Measurements from ENCODE around the gene COG2.
"Not testable (repeated sequence)": the region's sequence is repeated elsewhere in the genome, so short reads cannot be mapped to it uniquely, and the experiment has no call there.

Gene COG2

GRCh38 chr1:230677200-230677599 lies 34.9 kb downstream of the COG2 start:
- DNase-seq (ENCODE audit: low spot score), result no peak

GRCh38 chr1:230679192-230679591 lies 36.9 kb downstream of the COG2 start:
- no peak for DNase-seq (ENCODE audit: low spot score)

GRCh38 chr1:230679825-230680224 lies 37.5 kb downstream of the COG2 start:
- no peak for DNase-seq (ENCODE audit: low spot score)

DNA sequence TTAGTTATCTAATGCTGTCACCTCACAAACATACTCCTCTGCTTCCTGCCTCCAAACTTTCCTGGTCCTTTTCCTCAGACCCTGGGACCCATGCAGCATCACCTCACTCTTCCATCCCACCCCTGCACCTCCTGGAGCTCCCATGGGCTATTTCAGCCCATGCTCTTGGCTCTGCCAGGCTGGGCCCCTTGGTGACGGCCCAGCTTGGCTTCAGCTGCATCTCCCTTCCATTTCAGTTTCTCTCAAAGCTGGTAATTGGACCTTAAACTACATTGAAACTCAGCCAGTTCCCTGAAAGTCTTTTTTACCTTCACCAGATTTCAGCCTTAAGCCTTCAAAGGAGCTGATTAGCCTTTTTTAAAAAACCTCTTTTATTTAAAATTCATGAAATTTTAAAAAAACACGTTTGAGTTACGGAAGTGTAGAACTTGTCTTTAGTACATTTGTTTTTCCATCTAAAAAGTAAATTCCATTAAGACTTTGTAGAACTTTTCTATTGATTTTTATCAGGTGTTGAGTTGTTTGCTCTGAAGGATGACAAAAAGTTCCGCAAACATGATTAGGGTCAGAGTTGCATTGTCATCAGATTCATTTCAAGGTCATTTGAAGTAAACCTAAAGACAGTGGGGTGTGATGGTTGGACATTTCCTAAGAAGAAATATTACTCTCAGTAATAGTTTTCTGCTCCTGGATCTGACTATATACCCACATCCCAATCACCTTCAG lies 38.2 kb downstream of the COG2 start:
- DNase-seq (ENCODE audit: low spot score), result no peak

GRCh38 chr1:230681599-230681998 lies 39.3 kb downstream of the COG2 start:
- no peak for DNase-seq (ENCODE audit: low spot score)

DNA sequence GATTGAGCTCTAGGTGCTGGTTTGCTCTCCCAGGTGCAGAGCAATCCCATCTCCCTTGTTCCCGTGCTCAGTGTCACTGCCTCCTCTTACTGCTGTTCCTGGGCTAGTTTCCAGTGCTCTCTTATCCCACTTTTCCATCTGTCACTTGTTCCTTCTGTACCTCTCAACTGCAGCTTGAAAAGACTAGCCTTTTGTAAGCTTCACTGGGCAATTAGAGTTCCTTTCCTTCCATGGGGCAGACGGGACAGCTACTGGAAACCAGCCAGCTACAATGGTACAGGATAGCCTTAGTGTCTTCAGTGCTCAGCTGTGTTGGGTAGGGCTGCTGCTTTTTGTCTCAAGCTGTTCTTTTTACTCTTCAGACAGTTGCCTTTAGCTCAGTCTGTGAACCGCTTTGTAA lies 40.0 kb downstream of the COG2 start:
- no peak for DNase-seq (ENCODE audit: low spot score)

- DNase-seq (ENCODE audit: low spot score), result no peak
Observed at GRCh38 chr1:230682882-230683610, 40.8 kb downstream of the COG2 start.

- DNase-seq (ENCODE audit: low spot score), result no peak
Observed at GRCh38 chr1:230684146-230684545, 41.9 kb downstream of the COG2 start.

DNA sequence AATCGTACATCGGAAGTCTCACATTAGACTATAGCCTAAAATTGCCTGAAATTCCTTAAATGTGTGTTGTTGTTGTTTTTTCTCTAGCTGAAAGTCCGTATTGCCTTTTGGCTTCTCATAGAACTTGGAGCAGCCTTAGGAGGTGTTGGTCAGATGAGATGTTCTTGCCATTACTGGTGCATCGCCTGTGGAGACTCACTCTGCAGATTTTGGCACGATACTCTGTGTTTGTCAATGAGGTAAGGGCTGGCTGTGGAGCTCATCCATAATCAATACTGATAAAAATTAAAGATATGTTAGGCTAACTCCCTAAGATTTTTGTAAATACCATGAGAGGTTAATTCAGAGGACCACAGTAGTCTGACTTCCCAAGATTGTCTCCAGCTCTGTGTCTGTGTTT lies 42.7 kb downstream of the COG2 start:
- DNase-seq (ENCODE audit: low spot score), result no peak

- no peak for DNase-seq (ENCODE audit: low spot score)
Observed at GRCh38 chr1:230686747-230687146, 44.5 kb downstream of the COG2 start.

GRCh38 chr1:230690101-230690500 lies 47.8 kb downstream of the COG2 start:
- DNase-seq (ENCODE audit: low spot score), result no peak

- no peak for DNase-seq (ENCODE audit: low spot score)
Observed at GRCh38 chr1:230691615-230692014, 49.3 kb downstream of the COG2 start.

GRCh38 chr1:230693221-230693620 lies 50.9 kb downstream of the COG2 start:
- no peak for DNase-seq (ENCODE audit: low spot score)

DNA sequence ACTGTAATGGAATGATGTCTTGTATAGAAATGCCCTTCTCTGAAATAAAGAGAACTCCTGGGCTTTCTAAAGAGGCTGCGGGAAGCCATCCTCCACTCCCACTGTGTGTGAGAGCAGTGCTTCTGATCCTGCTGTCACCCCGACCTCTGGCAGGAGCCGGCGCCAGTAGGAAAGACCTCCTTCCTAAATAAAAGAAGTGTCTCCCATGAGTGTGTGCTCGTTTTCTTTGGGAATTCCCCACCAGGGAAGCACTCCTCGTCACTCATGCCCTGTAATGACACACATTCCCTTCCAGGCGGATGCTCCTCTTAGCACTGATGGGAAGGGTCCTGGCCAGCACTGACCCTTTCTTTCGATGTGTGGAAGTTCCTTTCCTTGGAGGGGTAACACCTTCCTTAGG lies 51.5 kb downstream of the COG2 start:
- no peak for DNase-seq (ENCODE audit: low spot score)

DNA sequence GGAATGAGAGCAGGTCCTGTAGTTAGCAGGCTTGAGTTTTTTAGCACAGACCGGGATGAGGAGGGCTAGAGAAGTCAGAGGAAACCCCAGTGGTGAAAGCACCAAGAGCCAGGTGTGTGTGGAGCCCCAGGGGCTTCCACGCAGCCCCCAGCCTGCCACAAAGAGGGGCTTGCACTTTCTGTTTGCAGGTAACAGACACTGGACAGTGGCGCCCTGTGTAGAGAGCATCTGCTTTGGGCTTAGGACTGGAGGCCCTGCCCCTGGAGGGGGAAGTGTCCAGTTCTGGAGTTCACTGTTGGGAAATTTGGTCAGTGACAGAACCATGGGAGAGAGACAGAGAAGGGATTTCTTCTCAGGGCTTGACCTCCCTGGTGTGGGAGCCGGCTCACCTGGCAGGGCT lies 52.2 kb downstream of the COG2 start:
- DNase-seq (ENCODE audit: low spot score), result no peak

DNA sequence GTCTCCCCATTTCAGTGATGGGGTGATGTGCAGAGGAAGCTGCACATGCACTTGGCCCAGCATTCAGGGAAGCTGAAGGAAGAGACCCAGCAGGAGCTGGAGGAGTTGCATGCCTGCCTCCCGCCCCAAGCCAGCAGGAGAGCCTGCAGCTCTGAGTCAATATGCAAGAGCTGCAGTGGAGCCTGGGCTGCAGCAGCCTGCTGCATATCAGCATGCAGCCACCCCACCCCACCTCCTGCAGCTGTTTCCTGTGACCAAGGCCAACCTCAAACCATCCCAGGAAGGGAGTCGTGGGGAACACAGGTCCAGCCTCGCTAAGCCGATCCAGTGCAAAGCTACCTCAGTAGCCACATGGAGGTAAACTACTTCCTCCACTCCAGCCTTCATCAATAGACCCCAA lies 52.7 kb downstream of the COG2 start:
- no peak for DNase-seq (ENCODE audit: low spot score)

- no peak for DNase-seq (ENCODE audit: low spot score)
Observed at GRCh38 chr1:230696218-230696617, 53.9 kb downstream of the COG2 start.

- DNase-seq (ENCODE audit: low spot score), result no peak
Observed at GRCh38 chr1:230696722-230697437, 54.6 kb downstream of the COG2 start.

DNA sequence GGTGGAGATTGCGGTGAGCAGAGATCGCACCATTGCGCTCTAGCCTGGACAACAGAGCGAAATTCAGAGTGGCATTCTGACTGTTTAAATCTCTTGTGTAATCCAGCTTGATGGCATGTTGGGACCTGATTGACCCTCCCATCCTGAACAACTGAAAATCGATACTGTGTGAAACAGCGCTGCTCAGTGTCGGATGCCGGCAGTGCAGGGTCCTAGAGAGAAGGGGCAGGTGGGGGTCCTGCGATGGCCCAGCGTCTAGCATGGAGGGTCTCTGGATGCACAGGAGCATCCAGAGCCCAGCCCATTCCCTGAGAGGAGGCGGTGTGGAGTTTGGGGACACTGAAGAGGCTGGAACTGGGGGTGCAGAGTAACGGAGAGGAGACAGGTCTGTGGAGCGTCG lies 55.8 kb downstream of the COG2 start:
- DNase-seq (ENCODE audit: low spot score), result no peak

DNA sequence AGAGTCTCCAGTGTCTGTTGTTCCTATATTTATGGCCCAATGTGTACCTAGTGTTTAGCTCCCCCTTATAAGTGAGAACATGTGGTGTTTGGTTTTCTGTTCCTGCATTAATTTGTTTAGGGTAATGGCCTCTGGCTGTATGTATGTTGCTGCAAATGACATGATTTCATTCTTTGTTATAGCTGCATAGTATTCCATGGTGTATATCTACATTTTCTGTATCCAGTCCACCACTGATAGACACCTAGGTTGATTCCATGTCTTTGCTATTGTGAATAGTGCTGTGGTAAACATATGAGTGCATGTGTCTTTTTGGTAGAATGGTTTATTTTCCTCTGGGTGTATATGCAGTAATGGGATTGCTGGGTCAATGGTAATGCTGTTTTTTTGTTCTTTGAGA lies 56.7 kb downstream of the COG2 start:
- DNase-seq (ENCODE audit: low spot score), result not testable (repeated sequence)

GRCh38 chr1:230699716-230700115 lies 57.4 kb downstream of the COG2 start:
- DNase-seq (ENCODE audit: low spot score), result no peak

DNA sequence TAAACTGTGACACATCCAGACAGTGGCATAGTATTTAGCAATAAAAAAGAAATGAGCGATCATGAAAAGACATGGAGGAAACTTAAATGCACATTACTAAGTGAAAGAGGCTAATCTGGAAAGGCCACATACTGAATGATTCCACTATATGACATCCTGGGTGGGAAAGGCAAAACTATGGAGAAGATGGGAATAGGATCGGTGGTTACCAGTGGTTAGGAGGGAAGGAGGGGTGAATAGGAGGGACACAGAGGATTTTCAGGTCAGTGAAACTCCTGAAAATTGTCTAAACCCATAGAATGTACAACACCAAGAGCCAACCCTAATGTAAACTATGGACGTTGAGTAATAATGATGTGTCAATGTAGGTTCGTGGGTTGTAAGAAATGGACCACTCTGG lies 57.9 kb downstream of the COG2 start:
- DNase-seq (ENCODE audit: low spot score), result no peak

DNA sequence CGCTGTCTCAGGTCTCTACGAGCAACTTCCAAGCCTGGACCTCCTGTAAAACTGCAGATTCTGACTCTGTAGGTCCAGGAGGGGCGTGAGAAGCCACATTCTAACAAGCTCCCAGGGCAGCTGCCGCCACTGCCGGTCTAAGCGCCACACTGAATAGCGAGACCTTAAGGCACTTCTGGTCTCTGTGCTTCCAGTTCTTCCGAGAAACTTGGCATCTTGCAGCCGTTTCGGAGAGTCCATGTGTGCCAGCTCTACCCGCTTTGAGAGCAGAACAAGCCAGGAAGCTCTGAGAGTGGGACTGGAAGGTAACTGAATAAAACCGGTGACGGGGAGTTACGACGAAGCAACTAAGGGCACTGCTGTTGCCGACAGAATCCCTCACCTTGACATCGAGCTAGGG lies 59.2 kb downstream of the COG2 start:
- DNase-seq (ENCODE audit: low spot score), result no peak

All from CD4-positive, alpha-beta T cell treated with Interleukin-15 for 4 hours (primary cell).